Muscle layer of duodenum (tissue), 2 donors: ENCODE results near the gene PLPPR4.

Experiments
- H3K27ac ChIP-seq: one replicate; pipeline ENCODE4 v1.7.0; 2013; ENCODE audit warnings: mild to moderate bottlenecking, low read length
- H3K27me3 ChIP-seq: one replicate; pipeline ENCODE4 v1.7.0; 2013; ENCODE audit warnings: low read depth, mild to moderate bottlenecking, control low read depth, low read length
- H3K36me3 ChIP-seq, 2 donors: one replicate each; pipeline ENCODE4 v1.7.0; 2013; ENCODE audit warnings: low read length in 2 of 2, control low read depth in 1 of 2, mild to moderate bottlenecking in 1 of 2; ENCODE audit not compliant: insufficient read depth in 2 of 2, control insufficient read depth in 1 of 2
- H3K4me1 ChIP-seq, 2 donors: one replicate each; pipeline ENCODE4 v1.7.0; 2013; ENCODE audit warnings: low read length in 2 of 2, mild to moderate bottlenecking in 2 of 2, control low read depth in 1 of 2, moderate library complexity in 1 of 2; ENCODE audit not compliant: insufficient read depth in 2 of 2, control insufficient read depth in 1 of 2
- H3K4me3 ChIP-seq, 2 donors: one replicate each; pipeline ENCODE4 v1.7.0; 2013; ENCODE audit warnings: low read length in 2 of 2, low read depth in 1 of 2, mild to moderate bottlenecking in 1 of 2
- H3K9me3 ChIP-seq, 2 donors: one replicate each; pipeline ENCODE4 v1.7.0; 2013; ENCODE audit warnings: low read length in 2 of 2, control low read depth in 1 of 2, mild to moderate bottlenecking in 1 of 2; ENCODE audit not compliant: control insufficient read depth in 1 of 2
- donor health status: healthy.

PLPPR4 gene

DNA sequence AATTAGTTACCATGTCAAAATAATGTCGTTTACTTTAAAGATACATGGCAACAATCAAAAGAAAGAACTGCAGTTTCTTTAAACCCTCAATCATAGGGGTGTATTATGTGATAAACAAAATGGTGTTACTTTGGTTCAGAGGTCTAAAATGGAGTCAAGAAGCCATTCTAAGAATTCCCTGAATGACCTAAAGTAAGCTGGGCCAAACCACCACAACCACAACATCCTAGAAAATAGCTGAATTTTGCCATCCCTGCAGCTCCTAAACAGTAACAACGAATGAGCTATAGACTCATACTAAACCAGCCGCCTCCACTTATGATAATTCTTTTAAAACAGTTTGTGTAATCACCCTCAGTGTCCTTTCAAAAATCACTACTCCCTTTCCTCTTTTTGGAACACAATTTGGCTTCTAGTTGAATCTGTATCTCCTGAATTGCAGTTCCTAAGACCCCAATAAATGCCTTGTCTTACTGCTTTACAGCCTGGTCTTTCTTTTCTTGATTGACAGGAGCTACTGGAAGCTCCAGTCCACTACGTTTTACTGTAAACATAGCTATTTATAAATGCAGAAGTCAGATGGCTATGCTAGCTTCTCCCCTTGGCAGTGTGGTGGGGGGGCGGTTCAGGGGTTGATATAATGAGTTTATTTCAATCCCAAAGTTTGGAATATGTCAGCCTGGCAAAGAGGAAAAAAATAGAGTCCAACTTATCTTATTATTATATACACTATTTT lies 84.3 kb downstream of the PLPPR4 start:
- H3K9me3 ChIP-seq = no peaks in the 10 kb centered on the region
- H3K4me3 ChIP-seq = no peak overlapping the region
- no peaks in the 10 kb centered on the region for H3K27me3 ChIP-seq
- no peaks in the 10 kb centered on the region for H3K36me3 ChIP-seq
- no peaks in the 10 kb centered on the region for H3K4me1 ChIP-seq
- H3K27ac ChIP-seq = no peak overlapping the region

DNA sequence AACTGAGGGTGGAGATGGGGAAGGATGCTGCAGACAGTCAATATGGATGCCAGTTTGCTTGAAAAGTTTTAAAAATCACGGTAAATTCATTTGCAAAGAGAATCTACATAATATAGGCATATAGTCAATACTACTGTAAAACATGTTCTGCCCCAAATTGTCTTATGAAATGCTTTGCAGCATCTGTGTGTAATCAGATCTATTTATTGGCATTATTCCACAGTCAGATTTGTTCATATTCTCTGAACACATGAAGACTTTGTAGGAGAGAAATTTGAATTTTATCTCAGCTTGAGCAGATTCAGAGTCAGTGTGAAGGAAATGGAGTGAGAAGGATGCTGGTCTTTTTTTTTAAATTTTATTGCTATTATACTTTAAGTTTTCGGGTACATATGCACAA lies 88.5 kb downstream of the PLPPR4 start:
- no peak overlapping the region for H3K4me3 ChIP-seq
- no peaks in the 10 kb centered on the region for H3K4me1 ChIP-seq
- H3K36me3 ChIP-seq = no peaks in the 10 kb centered on the region
- H3K9me3 ChIP-seq = no peaks in the 10 kb centered on the region
- H3K27ac ChIP-seq = no peak overlapping the region
- no peaks in the 10 kb centered on the region for H3K27me3 ChIP-seq

DNA sequence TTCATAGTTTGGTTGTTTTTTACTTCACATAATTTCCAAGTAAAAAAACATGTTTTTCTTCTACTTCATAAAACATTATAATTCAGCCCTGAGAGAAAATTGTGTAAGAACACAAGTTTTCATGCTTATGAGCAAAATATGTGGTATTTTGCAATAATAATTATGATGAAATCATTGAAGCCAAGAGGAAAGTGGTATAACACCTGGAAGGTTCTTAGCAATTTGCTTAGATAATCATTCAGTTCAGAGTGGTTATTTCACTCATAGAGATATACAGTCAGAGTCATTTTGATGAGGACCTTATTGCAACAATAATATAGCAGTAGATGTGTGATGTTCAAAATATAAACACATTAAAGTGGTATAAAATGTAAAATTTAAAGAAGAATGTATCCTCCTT lies 94.5 kb downstream of the PLPPR4 start:
- Histone ChIP-seq H3K27me3 (no peaks in the 10 kb centered on the region), H3K9me3 (no peaks in the 10 kb centered on the region), H3K36me3 (no peaks in the 10 kb centered on the region), H3K27ac (no peak overlapping the region), H3K4me3 (no peak overlapping the region), H3K4me1 (no peaks in the 10 kb centered on the region)
